MV-4-11 (cell line): ENCODE measurements around the gene ITSN1.
"Not testable (repeated sequence)": the region's sequence is repeated elsewhere in the genome, so short reads cannot be mapped to it uniquely, and the experiment has no call there.

ENCODE experiments used
- DNase-seq: peaks from one replicate; lab custom pipeline; 2025; lab: John Stamatoyannopoulos, UW

The ITSN1 gene

DNA sequence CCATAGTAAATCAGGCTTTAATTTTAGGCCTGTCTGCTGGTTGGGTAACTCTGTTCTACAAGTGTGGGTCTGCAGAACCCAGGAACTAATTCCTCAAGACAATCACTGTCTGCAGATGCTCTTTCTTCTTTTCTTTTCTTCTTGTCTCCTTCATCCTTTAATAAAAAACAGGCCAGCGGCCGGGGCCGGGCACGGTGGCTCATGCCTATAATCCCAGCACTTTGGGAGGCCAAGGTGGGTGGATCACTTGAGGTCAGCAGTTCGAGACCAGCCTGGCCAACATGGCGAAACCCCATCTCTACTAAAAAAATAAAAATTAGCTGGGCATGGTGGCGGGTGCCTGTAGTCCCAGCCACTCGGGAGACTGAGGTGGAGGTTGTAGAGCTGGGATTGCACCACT is 220.9 kb downstream of the ITSN1 start:
- not testable (repeated sequence) for DNase-seq

DNA sequence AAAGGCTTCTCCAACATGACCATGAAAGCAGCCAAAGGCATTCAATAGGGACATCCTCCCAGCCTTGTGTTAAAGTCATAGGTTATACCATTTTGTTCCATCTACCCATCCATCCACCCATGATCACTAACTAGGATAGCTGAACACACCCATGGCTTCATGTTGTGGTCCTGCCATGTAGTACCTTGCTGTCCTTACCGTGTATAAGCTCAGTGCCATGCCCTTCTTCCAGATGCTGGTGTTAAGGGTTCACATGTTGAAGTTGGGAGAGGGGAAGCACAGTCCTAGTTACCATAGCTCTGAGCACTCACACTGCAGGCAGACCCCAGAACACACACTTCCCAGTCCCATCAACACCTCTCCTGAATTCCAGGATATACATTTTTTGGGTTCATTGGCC is 221.8 kb downstream of the ITSN1 start:
- no peak for DNase-seq

GRCh38 chr21:33865176-33865575 is 222.9 kb downstream of the ITSN1 start:
- no peak for DNase-seq

GRCh38 chr21:33865996-33866575 is 223.8 kb downstream of the ITSN1 start:
- no peak for DNase-seq

- DNase-seq: no peak
Measured at GRCh38 chr21:33866826-33867225, 224.5 kb downstream of the ITSN1 start.

GRCh38 chr21:33867868-33868267 is 225.6 kb downstream of the ITSN1 start:
- DNase-seq: not testable (repeated sequence)

DNA sequence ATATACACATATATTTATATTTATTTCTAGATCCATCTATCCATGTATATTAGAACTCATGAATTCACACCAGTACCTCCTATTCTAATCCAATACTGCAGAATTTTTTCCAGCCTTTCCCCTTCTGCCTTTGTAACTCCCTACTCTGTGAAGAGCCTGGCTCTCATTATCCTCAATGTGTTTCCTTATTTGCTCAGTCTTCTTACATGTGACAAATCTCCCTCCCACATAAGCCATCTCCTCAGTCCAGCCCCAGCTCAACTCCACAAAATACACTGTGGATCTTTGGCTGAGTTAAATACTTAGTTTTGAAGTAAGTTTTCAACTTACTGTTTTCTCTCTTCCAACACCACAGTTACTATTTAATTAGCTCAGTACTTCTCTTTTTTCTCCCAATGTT is 227.6 kb downstream of the ITSN1 start:
- no peak for DNase-seq

GRCh38 chr21:33870768-33871167 is 228.5 kb downstream of the ITSN1 start:
- no peak for DNase-seq

GRCh38 chr21:33871171-33871570 is 228.9 kb downstream of the ITSN1 start:
- no peak for DNase-seq

DNA sequence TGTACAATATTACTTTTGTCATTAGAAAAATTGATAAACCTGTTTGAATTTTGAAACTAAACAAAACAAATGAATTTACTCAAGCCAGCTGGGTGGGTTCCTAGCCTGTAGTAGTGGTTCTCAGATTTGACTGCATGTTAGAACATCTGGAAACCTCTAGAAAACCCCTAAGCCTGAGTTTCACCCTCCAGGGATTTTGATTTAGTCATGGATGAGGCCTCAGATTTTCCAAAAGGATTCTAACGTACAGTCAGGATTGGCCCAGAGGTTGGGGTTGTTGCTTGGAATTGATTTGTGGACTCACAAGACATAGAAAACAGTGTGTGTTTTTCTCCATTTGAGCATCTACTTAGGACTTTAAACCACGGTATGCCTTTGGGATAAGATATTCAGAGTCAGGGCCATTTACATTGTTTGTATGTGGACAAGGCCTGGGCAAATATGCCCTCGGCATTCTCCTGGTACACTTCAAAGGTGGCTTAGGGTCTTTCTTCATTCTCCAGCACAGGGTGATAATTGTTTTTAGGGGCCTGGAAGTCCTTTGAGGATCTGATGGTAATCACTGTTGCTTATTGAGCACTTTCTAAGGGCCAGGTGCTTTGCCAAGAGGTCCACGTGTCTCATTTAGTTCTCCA is 230.7 kb downstream of the ITSN1 start:
- no peak for DNase-seq

GRCh38 chr21:33874161-33874560 is 231.9 kb downstream of the ITSN1 start:
- no peak for DNase-seq

DNA sequence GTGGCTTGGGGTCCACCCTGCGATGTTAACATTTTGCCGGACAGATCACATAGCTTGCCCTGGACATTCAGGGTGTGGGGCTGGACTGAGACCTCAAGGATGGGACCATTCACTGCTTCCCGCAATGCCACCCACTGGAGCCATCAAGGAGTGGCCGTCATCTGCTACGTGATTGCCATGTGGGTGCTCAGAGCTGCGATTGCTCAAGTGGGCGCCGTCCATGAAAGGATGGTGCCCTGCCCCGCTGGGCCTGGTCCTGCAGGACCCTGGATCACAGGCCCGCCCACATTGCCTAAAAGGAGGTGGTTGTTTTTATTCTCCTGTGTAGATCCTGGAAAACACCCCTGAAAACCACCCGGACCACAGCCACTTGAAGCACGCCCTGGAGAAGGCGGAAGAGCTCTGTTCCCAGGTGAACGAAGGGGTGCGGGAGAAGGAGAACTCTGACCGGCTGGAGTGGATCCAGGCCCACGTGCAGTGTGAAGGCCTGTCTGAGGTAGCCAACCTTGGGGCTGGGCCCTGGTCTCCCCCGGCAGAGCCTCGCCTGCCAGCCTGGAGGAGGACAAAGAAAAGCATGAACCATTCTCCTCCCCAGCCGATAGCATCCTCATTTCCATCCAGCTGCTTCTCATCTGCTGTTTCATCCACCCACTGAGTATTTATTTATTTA is 232.9 kb downstream of the ITSN1 start:
- DNase-seq: no peak

GRCh38 chr21:33878824-33879223 is 236.5 kb downstream of the ITSN1 start:
- no peak for DNase-seq

- no peak for DNase-seq
Measured at GRCh38 chr21:33880626-33881025, 238.3 kb downstream of the ITSN1 start.

- DNase-seq: no peak
Measured at GRCh38 chr21:33881689-33882440, 239.6 kb downstream of the ITSN1 start.

DNA sequence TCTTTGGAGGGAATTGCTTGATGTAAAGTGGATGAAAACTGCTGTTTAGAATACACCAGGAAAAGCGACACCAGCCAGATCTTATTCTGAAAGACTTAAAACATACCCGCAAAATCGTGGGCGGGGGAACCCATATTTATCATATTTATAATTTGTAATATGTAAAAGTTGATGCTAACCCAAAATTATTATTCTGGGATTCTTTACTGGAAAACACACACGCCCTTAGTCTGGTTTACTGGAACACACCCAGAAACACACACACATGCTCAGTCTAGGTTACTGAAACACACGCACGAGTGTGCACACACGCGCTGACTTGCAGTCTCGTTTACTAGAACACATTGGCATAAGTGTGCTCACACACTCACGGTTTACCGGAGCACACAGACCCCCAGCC is 240.8 kb downstream of the ITSN1 start:
- no peak for DNase-seq

DNA sequence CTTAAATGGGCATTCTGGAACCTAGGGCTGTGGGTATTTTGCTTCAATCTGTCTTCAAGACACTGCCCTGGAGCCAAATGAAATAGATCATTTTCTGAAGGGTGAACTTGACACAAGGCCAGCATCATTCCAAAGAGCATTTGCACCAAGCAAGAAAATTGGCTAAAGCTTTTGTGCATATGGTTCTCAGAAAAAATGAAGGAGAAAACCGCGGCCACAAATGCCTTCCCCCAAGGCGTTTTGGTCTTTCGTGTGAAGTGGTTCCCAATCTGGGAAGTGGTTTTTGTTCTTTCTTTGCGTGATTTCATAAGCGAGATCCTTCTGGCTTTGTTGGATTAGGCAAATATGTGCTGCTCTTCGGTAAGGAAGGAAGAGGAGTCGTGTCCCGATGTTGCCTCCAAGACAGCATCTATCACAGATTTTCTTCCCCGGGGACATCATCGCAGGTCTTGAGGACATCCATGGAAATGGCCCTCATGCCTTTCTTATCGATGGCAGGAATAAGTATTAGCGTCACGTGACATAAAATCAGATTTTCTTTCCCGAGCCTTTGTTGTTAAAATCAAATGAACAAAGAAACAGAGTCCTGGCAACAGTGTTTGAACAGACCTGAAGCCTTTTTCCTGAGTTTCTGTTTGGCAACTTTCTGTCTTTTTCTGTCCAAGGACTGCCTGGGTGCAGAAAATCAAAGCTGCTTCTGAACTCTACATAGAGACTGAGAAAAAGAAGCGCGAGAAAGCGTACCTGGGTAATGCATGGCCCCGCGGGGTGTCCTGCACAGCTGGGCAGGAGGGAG is 242.3 kb downstream of the ITSN1 start:
- peak; percentile 65 for DNase-seq

DNA sequence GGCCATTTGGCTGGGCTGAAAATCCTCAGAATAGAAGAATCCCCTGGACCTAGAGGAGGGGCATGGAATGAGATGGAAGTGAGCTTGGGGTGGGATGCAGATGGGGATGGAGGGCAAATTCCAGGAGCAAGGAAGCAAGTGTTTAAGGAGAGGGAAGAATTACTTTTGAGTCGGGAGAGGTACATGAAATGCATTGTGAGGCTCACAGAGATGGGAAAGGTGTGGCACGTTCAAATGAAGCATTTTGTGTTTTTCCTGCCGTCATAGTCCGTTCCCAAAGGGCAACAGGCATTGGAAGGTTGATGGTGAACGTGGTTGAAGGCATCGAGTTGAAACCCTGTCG is 242.8 kb downstream of the ITSN1 start:
- DNase-seq: no peak

DNA sequence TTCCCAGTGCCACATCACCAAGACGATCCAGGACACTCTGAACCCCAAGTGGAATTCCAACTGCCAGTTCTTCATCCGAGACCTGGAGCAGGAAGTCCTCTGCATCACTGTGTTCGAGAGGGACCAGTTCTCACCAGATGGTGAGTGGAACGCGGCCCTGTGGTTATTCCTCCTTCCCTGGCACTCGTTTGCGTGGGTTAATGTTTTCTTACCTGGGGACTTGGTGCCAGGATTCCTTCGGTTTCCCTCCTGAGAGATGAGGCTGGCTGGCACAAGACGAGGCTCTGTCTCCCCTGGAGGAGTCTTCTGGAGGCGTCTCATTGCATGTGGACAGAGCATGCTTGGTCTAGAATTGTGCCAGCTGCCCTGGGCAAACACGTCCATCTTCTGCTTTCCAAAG is 244.0 kb downstream of the ITSN1 start:
- no peak for DNase-seq

DNA sequence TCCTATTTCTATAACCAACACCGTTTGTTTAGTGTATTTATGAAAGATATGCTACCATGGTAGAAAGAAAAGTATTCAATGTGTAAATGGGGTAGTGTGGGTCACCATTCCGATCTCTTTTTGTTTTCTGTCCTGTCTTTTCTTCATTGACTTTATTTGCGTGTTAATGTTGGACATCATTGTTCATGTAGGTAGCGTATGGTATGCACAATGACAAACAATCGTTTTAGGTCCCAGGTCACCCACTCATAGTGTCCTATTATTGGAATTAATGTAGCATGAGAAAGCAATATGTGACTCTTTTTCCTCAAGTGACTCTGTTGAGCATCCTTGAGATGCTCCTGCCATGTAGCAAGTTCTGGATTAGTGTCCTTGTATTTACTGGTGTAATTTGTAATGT is 247.9 kb downstream of the ITSN1 start:
- no peak for DNase-seq

DNA sequence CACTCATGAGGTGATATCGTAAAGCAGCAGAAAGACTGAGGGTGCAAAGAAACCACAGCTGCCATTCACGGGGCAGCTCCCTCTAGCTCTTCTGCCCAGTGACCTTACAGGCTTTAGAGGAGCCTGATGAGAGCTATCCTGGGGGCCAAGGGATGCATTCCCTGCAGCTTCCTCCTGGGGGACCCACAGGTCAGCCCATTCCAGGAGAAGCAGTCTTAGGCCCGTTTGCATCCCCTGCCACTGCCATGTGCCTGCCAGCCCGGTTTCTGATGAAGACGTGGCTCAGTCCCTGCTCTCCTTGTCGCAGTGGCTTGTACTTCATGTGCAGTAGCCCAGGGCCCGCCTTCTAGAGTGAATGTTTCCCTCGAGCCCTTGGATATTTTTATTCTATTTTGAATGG is 250.6 kb downstream of the ITSN1 start:
- no peak for DNase-seq

- no peak for DNase-seq
Measured at GRCh38 chr21:33893917-33894316, 251.6 kb downstream of the ITSN1 start.
